CD1c-positive myeloid dendritic cell (primary cell): Measurements from ENCODE around the gene MANBA.

Experiments
- DNase-seq: peaks from one replicate; pipeline ENCODE4 v3.0.0-alpha.2; 2016; ENCODE audit errors: extremely low spot score

MANBA gene

GRCh38 chr4:102594000-102594399 lies 166.8 kb downstream of the MANBA start:
- DNase-seq: no peak

DNA sequence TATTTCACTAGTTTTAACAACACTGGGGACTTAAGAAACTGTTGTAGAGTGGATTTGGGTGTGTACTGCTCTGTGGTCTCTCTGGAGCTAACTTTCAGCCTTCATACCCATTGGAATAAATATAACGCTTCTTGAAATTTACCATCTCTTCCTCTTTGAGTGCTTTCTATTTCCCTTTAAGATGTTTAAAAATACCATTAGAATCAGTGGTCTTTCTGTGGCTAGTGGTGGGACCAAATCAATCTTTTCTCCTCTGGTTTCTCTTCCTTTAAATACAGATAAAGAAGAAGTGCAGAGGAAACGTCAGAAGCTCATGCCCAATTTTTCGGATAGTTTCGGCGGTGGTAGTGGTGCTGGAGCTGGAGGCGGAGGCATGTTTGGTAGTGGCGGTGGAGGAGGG lies 167.6 kb downstream of the MANBA start:
- DNase-seq: peak; percentile 36

- DNase-seq: no peak
Measured at GRCh38 chr4:102592256-102592655, 168.5 kb downstream of the MANBA start.

DNA sequence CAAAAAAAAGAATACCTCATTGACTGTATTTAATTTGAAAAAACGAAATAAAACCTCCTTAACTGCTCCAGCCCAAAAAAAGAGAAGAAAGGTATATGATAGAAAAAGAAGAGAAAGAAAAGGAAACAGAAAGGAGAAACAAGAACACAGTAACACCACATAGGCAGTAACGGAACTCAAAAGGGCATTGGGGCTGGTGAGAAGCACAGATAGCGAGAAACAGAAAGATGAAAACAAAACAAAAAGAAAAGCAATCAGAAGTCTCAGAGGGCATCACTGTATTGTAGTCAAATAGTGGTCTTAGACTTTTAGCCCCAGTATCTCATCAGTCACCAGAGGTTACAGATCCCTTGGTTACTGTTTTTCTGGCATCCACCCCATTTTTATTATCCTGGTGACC lies 171.0 kb downstream of the MANBA start:
- no peak for DNase-seq

DNA sequence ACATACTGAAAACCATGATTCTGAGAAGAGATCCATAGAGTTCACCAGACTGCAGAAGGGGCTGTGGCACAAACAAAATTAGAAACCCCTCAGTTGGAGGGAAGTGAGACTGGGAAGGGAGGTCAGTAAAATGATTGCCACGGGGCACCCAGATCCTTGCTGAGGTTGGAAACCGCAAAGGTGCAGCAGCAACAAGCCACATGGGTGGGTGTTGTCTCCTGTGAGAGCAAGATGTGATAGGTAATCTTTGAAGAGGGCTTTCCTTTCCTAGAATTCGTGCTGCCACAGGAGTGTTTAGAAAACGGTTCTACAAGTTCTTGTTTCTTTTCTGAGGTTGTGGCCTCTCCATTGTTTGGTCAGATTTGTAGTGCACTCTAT lies 174.1 kb downstream of the MANBA start:
- no peak for DNase-seq

GRCh38 chr4:102586002-102586643 lies 174.6 kb downstream of the MANBA start:
- DNase-seq: no peak

DNA sequence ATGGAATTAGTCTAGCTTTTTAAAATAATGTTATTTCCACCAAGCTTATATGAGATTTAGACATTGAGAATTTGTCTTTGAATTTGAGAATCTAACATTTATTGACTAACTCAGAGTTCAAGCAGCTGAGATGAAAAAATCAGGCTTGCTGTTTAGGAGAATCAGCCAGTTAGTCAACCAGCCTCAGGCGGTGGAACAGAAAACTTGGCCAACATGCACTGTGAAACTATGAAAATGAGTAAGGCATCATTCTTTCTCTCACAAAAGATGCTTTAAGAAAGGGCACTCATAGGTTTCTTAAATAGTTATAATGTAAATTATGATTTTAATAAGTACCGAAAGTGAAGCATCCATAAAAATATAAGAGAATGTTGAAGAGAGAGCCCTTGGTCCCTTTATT lies 175.4 kb downstream of the MANBA start:
- no peak for DNase-seq

GRCh38 chr4:102584091-102584490 lies 176.7 kb downstream of the MANBA start:
- no peak for DNase-seq
